Amygdala (tissue), 56 donors: Measurements from ENCODE around the gene KIRREL1.

Experiments used
- DNase-seq, 56 donors: peaks; one replicate each; lab custom pipeline; 2025; lab: John Stamatoyannopoulos, UW

The KIRREL1 gene

GRCh38 chr1:158002631-158003405 lies 9.4 kb downstream of the KIRREL1 start:
- no peak for DNase-seq

GRCh38 chr1:158003406-158003800 lies 10.0 kb downstream of the KIRREL1 start:
- DNase-seq, result peak in 1 of 56 donors; percentile 40

GRCh38 chr1:158005224-158005623 lies 11.8 kb downstream of the KIRREL1 start:
- DNase-seq, result no peak

DNA sequence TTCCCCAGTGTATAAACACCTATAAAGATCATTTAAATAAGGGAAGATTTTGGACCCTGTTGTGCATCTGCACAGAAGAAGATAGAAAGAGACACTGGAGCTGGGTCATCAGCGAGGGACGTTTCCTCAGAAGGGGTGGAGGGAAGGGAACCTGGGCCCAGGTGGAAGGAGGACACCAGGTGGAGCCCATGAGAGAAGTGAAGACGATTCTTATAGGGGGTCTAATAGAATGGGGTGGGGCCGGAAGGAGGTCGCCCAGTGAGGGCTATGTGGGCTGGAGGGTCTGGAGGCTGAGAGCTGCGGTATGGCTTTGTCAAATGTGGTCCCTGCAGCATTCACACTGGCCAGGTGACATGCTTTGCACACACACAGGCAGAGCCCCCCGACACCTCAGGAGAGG lies 13.7 kb downstream of the KIRREL1 start:
- no peak for DNase-seq

DNA sequence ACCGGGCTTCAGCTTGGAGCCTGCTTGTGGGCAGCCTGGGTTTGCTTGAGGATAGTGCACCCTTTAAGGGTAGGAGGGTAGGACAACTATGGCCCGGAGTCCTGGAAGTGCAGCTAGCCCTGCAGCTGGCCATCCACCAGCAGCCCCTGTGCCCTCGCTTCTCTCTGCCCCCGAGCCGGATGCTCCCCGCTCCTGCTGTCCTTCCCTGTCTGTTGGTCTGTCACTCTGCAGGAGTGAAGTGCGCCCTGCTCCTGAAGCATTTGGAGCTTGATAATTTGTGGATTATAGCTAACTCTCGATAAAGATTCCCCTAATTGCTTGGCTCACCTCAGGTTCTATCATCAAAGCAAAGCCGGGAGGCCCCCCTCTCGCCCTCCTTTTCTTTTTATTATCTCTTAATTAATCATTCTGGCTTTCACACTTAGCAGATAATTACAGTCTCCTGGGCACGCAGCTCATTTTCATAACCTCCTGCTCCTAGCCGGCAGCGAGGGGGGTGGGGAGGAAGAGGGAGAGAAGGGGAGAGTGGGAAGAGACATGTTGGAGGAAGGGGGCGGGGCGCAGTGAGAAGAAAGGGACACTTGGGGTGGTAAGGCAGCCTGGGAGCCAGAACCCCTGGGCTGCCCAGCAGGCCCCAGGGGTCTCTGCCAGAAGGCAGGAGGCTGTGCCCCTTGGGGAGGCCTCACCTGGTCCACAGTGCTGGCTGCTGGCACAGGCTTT lies 14.4 kb downstream of the KIRREL1 start:
- DNase-seq, result no peak

- DNase-seq, result no peak
Observed at GRCh38 chr1:158008630-158009029, 15.2 kb downstream of the KIRREL1 start.

- DNase-seq, result no peak
Observed at GRCh38 chr1:158011714-158012113, 18.3 kb downstream of the KIRREL1 start.

GRCh38 chr1:158013840-158014730 lies 20.6 kb downstream of the KIRREL1 start:
- DNase-seq, result peak in 1 of 56 donors; percentile 9

DNA sequence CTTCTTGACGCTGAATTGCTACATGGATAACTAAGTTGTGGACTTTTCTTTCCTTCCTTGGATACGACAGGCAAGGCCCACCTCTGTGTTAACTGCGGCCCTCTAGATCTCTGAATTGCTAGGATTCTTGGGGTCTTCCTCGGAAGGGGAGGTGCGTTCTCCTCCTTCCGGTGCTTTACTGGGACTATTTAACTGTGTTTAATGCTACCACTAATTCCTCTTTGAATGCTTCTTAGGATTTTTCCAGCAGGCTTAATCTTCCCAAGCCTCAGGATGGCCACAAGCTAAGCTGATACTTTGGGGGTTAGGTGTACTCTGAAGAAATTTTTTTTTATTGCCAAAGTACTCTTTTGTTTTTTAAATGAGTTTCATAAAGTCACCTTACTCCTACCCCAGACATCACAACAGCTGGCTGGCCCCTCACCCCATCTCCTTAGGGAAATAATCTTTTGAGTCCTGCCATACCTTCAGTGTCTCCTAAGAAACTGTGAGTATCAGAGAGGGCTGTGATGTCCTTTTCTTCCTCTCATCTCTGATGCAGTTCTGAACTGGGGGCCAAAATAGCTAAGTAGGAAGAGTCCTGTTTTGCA lies 21.4 kb downstream of the KIRREL1 start:
- DNase-seq, result no peak

- DNase-seq, result no peak
Observed at GRCh38 chr1:158016651-158017335, 23.3 kb downstream of the KIRREL1 start.

DNA sequence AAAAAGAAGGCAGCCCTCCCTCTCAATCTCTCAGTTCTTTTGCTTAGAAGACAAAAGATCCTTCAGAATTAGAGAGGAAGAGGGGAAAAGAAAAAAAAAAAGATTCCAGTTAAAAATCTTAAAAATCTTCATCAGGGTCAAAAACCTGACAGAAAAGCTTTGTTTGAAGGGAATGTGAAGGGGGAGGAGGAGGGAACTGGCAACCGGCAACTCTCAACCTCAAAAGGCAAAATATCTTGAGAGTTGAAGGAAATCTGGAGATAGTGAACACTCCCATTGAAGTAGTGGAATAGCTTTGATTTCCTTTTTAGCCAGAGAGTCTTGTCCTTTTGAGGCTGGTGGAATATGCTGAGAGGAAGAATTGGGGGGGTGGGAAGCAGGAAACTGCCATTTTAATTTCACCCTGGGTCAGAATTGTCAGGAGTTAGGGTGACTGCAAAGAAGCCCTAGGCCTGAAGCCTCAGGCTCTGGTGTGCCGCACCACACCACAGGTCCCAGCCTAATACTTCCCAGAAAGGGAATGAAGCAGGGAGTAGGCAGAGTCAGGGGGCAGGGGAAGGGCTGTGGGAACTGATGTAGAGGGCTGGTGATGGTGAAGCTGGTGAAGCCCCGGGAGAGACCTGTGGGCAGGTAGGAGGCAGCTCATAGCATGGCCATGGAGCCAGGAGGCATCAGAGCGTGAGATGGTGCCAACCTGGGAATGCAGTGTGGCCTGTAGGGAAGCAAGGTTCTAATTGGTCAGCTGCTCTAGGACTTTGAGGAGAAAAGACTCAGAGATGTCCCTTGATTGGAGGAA lies 24.6 kb downstream of the KIRREL1 start:
- DNase-seq, result no peak

GRCh38 chr1:158019171-158019868 lies 25.9 kb downstream of the KIRREL1 start:
- DNase-seq, result no peak

GRCh38 chr1:158020259-158020885 lies 26.9 kb downstream of the KIRREL1 start:
- DNase-seq, result no peak

GRCh38 chr1:158020886-158021620 lies 27.6 kb downstream of the KIRREL1 start:
- DNase-seq, result no peak

DNA sequence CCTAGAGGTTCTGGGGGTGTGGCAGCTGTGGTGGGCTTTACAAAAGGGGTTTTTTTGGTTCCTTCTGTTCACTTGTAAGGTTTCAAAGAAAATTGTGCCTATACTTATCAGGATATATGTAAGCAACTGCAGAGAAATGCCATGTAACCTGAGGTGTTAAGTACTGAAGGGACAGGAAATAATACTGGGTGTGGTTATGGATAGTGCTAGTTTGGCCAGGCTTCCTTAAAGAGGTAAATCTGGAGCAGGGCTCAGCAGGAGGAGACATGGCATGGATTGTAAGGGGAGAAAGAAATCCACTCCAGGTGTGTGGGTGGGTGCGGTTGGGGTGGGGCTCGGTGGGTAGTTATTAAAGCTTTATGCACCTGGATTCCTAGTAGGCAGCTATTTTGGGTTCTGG lies 28.3 kb downstream of the KIRREL1 start:
- no peak for DNase-seq

DNA sequence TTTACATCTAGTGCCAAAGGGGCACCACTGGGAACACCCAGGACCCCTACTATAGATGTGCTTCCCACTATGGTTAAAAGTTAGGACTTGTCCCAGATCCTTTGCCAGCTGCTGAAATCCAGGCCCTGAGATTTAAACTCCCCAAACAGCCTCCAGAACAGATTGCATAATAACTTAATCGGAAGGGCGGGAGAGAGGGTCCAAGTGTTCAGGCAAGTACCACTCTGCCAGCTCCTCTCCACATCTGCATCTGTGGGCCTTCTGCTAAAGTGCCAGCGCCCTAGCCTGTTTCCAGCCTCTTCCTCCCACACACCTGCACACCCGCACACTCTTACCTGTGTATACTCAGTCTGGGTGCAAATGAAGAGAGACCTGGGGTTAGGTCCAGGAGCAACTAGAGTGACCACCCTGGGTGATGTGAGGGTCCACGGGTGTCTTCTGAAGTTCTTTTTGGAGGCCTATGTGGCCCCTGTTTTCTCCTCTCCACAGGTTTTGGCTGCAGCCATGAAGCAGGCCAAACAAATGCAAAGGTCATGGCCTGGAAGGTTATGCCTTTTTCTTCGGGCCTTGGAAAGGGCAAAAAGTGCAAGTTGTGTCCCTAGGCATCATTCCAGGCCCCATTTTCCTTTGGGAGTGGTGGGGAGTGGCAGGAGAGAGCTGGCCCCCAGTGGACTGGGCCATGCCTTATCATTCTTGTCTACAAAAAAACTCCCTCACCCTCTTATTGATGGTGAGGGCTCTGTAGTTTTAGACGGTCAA lies 29.3 kb downstream of the KIRREL1 start:
- DNase-seq, result no peak

GRCh38 chr1:158024737-158025136 lies 31.3 kb downstream of the KIRREL1 start:
- no peak for DNase-seq
